ENCODE results near the gene ING4. TPM values are rescaled to one million over a fixed set of nuclear protein-coding genes. Genes with fewer than 3 reads are reported as not detected.

Gene ING4
- total RNA-seq, 1 experiment from 2014 or later: 20.1 TPM

DNA sequence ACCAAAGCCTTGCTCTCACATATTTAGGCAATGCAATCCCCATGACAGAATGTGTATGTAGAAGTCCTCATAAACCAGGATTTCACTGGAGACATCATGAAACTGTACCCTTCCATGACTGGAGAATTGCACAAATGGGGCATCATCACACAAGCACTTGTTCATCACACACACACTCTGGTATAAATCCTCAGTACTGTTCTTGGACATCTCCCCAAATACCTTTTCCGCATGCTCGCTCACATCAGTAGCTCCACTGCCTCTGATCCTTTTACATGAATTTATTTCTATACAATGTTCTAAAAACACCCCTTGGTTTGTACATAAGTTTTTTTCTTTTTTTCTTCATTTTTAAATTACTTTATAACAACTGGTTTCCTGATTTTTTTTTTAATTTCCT is 3.3 kb upstream of the ING4 start:
- H3K9me3 ChIP-seq (ENCODE audit: control insufficient read depth, low read depth, low read length): no peaks in the 10 kb centered on the region
- WGBS (ENCODE audit: extremely low coverage, insufficient read length, low lambda C conversion rate): no CpG with 5 or more reads among the region's 2 CpGs
- H3T11ph ChIP-seq (ENCODE audit: low read length): no peak overlapping the region
- no peak overlapping the region for H3K4me3 Mint-ChIP-seq
- H3K79me2 ChIP-seq (ENCODE audit: insufficient read depth, low read length): no peaks in the 10 kb centered on the region
- H3K56ac ChIP-seq (ENCODE audit: insufficient read length, low read depth, low read length): no peak overlapping the region
- no peak overlapping the region for H2BK5ac ChIP-seq (ENCODE audit: insufficient read length, low read length)
- H3K4me1 Mint-ChIP-seq: peaks cover 10% of the 10 kb centered on the region in 2 experiments
- H2AK5ac ChIP-seq (ENCODE audit: insufficient read length, low read length): no peak overlapping the region
- H3K4me1 ChIP-seq (ENCODE audit: insufficient read depth, low read length): no peaks in the 10 kb centered on the region
- no peaks in the 10 kb centered on the region for H3K9me3 Mint-ChIP-seq
- H4K5ac ChIP-seq (ENCODE audit: insufficient read length, low read depth, low read length): no peak overlapping the region
- no peak overlapping the region for H3K14ac ChIP-seq (ENCODE audit: insufficient read depth, low read length)
- H3K79me1 ChIP-seq (ENCODE audit: insufficient read depth, low read depth, low read length, poor library complexity, severe bottlenecking): no peaks in the 10 kb centered on the region
- H3K23me2 ChIP-seq (ENCODE audit: insufficient read length, low read depth, low read length, poor library complexity, severe bottlenecking): peaks cover 4% of the 10 kb centered on the region
- H4K20me1 ChIP-seq (ENCODE audit: control insufficient read depth, insufficient read depth, insufficient read length): no peaks in the 10 kb centered on the region
- H3K27ac Mint-ChIP-seq: no peak overlapping the region; a peak in 1 of 7 replicates
- H4K8ac ChIP-seq (replicated peaks; ENCODE audit: insufficient read length, low read depth, low read length): no peak overlapping the region
- H3K36me3 Mint-ChIP-seq (ENCODE audit: insufficient read depth in 1 of 3, low read depth in 3 of 3): peaks cover 28 to 52% (median 37%) of the 10 kb centered on the region in 3 experiments
- TF ChIP-seq CTCF (conservative IDR thresholded peaks at IDR 0.05): no peak
- no peak overlapping the region for H3K27ac ChIP-seq (ENCODE audit: insufficient read length, low read depth, low read length)
- H3K18ac ChIP-seq (ENCODE audit: insufficient read length, low read depth, low read length): no peak overlapping the region
- no peak overlapping the region for H3K4me2 ChIP-seq (ENCODE audit: insufficient read depth, insufficient read length, low read length)
- H3K27me3 Mint-ChIP-seq (ENCODE audit: low read depth): no peaks in the 10 kb centered on the region; the same call in 1 of the 2 replicates
- no peaks in the 10 kb centered on the region for H3K27me3 ChIP-seq (ENCODE audit: insufficient read depth, low read length)
- H3K9ac ChIP-seq (ENCODE audit: extremely low read depth, insufficient read length, low read length): no peak overlapping the region
- H4K91ac ChIP-seq (ENCODE audit: insufficient read length, low read depth, low read length): no peak overlapping the region
- no peak overlapping the region for H3K23ac ChIP-seq (ENCODE audit: insufficient read length, low read depth, low read length)
- no peak overlapping the region for H2BK12ac ChIP-seq (ENCODE audit: insufficient read length, low read depth, low read length)
- H2BK20ac ChIP-seq (ENCODE audit: low read depth, low read length, poor library complexity, severe bottlenecking): no peak overlapping the region
- no peak overlapping the region for H2BK15ac ChIP-seq (ENCODE audit: low read depth, low read length)
- no peak for DNase-seq
- H2AFZ ChIP-seq (ENCODE audit: low read length): no peak overlapping the region
- H3K4ac ChIP-seq (ENCODE audit: low read depth, low read length): no peak overlapping the region
- no peak overlapping the region for H2BK120ac ChIP-seq (ENCODE audit: low read depth, low read length, poor library complexity, severe bottlenecking)

Measured in H9 (cell line).